CD4-positive, alpha-beta T cell treated with Interferon alpha-2 for 1 hour (primary cell): ENCODE data around the gene HOXA7.

Experiments
- DNase-seq, 2 donors: peaks; one replicate each; pipeline ENCODE4 v3.0.0-alpha.2; 2020 to 2022

HOXA7 gene

DNA sequence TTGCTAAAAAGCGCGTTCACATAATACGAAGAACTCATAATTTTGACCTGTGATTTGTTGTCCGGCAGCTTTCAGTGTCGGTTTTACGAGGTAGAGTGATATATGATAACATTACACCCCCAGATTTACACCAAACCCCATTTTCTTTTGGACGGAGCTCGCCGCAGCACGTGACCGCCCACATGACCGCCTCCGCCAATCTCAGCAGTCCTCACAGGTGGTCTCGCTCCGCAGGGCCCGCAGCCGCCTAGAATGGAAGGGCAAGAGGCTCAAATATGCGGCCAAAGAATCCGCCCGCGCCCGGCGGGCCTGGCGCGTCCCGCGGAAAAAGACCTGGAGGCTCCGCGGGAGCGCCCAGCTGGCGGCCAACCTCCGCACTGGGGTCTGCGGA is at the start of gene HOXA7:
HOXA7 (minus strand) TSS at position 168 of the 391 bp plus-strand sequence; CDS start at position 38, 130 bp downstream.
- DNase-seq, result no peak

DNA sequence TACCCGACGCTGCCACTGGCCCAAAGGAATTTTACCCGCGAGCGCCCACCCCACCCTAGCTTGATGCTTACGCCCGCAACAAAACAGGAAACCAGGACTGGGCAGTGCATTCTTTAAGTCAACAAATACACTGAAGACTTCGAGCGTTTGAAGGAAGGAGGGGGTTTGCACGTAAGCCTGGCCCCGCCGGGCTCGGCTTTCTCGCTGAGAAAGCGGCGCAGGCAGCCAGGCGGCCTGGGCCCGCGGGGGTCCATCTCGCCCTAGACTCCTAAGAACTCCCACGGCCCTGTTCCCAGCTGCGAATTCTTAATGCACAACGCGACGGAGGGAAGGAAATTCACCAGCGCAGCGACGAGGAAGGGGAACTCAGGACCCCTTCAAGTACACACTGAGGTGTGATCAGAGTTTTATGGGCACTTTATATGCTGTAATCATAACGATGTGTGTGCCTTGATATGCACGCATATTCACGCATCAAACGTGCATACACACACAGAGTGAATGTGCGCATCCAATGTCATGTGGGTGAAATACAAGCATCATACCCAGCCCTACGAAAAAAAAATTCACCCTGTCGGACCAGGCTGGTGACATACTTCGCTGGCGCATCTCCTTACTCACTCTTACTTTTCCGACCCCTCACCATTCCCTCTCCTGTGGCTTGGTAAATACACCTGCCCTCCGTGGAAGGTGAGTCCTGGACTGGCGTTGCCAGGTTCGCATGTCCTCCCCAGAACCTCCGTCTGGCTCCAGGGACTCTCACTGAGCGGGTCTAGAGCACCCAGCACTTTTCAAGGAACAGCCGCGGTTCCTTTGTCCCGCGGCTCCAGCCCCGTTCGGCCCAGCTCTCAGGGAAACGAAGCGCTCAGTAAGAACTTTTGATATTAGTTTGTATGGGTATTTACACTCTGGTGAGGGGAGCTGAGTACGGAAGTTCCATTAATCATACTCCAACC is 49.1 kb upstream of the HOXA7 start:
- no peak for DNase-seq

DNA sequence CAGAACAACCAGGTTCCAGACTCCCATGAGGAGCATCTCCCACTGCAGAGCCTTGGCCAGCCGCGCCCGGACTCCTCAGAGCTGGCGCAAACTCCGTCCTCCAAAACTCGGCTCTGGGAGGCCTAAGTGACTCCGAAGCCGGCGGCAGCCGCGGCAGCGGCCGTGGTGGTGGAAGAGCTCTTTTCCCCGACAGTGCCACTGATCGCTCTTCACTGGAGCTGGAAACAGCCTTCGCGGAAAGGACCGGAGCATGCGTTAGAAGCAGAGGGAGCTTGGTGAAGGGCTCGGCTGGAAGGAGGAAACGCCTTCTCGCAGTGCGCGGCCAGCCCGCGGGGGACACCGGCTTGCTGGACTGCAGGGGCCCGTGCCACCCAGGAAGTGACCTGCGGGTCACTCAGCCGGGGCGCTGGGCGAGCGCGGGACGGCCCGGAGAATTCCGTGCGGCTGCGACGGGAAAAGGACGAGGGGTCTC is 48.4 kb upstream of the HOXA7 start:
- no peak for DNase-seq

DNA sequence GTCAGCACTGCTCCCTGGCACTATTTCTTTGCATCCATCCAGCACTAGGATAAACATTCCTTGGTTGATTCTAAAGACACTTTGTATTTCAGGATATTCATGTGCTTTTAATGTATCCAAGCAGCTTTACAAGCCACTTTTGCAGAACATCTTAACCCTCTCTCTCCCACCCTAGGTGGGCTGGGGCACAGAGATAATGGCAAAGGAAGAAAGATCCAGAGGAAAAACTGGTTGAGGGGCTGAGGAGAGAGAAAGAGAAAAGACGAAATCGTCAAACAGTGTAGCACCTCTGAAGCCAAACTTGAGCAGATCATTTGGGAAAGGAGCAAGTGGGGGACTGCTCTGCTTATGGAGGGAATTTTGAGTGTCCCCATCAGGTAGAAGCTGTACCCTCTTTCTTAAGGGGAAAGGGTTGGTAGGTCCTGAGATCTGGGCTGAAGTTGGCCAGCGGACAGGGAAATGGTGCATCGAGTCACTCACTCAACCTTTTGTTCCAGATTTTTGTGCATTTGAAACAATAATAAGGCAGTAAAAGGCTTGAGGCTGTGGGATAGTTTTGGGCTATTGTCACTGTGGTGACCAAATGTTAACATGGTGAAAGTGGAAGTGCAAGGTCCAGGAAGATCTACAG is 47.6 kb upstream of the HOXA7 start:
- DNase-seq, result no peak

DNA sequence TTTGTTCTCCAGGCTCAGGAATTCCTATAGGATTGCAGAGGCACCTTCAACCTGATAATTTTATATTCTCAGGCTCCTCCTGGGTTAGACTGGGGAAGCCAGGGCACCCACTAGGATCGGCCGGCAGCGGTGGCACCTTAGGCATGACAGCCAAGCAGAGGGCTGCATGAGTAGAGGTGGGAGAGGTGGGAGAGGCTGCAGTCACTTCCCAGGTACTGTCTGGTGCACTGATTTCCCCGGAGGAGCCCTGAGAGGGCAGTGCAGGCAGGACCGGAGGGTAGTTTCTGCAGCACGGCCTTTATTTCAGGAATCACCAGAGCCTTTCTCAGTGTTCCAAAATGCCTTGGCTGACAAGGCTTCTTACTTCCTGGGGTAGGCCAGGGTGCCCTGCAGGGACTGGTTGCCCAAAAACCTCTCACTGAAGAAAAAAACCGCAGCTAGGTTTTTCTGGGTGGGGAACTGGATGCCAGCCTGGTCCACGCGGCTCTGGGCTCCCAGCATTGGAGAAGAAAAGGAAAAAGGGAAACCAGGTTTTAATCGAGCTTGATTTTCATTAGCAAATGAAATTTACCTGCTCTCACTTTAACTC is 47.0 kb upstream of the HOXA7 start:
- DNase-seq, result no peak

DNA sequence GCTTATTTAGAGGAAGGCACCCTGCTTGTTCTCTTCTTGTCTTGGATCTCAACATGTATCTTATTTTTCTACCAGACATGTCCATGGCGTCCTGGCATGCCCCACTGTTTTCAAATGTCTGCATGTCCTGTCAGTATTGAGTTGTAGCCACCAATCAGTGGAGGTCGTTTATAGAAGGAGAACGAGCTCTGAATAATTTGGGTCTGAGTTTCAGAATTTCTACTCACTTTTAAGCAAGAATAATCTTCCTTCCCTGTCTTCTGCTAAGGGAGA is 46.3 kb upstream of the HOXA7 start:
- DNase-seq, result no peak

DNA sequence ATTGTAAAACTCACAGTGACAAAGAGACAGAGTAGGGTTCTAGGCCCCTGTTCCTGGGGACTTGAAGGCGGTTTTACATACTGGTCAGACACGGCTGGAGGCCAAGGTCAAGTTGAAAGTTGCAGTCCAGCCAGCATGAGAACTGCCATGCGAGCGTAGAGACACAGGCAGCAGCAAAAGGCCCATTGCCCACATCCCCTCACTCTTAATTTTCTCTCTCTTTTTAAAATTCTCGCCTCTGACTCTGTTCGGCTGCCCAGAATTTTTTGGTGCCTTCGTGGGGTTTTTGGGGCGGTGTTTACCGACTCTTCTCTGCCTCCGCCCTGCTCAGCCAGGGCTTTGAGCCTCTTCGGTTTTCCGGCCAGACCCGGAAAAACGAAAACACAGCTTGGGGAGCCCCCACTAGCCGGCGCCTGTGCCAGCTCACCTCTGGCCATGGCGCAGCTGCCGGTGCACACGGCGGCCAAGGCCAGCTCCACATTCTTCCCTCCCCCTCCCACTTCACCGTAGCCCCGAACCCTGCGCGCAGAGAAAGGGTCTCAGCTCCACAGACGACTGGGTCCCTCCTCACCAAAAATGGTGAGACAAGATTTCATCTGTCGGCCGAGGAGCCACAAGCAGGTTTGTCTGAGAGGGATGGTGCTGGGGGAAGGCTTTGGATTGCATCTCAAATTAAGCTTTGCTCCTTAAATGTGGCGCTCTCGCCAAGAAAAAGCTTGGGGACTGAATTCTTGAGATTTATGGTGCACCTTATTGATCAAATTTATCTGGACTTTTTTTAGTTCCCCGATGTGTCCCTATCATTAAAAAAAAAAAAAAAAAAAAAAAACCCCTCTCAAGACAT is 45.8 kb upstream of the HOXA7 start:
- DNase-seq, result no peak

DNA sequence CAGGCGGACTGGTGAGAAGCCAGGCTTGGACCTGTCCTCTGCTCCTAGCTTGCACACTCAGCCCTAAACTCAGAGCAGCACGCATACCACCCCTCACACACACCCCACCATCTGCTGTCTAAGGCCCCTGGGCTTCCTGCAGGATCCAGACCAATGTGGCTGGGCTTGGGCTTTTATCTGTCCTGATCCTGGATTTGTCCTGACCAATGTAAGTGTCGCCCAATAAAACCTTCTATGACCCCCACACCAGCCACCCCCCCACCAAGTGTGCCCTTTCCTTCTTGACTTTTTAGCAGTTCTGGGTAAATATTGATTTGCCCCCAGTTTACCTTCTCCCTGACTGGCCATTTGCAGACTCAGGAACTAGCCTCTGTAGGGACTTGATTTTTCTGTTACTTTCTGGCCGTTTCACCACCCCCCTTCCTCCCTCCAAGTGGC is 45.1 kb upstream of the HOXA7 start:
- no peak for DNase-seq

DNA sequence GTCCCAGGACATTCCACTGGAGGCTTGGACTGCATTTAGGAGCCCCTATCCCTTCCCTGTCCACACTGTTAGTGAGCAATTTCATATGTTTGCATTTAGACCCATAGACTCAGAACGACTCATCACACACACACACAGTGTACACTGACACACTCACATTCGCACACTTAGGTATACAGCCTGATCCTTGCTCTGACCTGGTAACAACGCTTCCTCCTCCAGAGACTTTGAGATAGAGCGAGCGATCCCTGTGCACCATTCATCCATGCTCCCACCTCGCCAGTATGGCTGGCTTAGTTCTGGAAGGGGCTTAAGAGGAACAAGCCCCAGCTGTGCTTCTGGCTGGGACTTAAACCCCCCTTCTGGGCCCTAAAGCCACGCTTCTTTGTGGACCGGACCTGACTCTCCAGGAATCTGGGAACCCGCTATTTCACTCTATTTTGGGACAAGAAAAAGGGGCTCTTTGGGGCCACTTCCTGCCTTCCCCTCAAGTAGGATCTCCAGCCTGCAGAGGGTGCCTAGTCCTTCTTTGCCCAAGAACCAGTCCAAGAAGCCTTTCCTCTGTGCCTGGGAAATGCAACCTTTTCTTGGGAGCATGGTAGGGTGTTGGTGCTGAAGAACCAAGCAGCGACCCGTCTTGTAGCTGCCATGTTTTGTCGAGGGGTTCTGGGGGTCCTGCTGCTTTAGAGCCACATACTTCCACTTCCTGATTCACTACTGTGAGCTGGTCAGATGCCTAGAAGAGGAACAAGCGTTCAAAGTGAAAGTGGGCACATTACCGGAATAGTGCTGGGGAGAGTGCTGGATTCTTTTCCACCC is 44.5 kb upstream of the HOXA7 start:
- DNase-seq, result no peak

DNA sequence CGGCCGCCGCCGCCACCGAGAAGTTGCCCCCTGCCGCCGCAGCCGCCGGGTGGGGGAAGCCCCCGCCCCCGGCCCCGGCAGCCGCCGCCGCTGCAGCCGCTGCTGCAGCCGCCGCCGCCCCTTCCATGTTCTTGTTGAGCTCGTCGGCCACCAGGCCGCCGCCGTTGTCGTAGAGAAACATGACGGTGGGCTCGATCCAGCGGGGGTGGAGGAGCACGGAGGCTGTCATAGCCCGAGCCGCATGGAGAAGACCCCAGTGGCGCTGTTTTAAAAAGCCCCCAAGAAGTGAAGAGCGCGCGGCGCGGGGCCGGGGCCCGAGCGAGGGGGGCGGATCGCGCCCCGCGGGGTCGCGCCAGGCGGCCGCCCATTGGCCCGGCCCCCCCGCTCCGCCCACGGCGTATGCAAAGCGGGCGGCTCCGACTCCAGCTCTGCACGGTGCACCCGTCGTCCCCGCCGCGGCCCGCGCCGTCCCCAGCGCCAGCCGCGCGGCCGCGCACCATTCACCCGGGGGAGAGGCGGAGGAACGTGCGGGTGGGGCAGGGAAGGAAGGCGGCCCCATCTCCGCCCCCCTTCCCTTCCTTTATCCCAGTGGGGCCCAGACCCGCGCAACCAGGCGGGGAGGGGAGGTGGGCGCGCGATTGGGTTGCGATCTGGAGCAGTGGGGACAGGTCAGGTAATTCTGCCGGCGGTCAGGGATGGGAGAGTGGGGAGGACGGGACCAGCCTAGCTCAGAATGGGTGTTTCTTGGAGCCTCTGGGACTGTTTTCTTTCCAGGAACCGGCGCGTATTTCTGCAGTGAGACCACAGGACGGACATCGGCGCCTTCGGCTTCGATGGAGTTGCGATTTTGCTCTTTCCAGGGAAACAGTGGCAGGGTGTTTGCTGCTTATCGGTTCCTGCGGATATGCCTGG is 43.6 kb upstream of the HOXA7 start, which contains the start of gene HOXA13:
HOXA13 (minus strand) TSS at position 243 of the 912 bp plus-strand sequence; CDS start at position 229, 14 bp downstream.
- no peak for DNase-seq

DNA sequence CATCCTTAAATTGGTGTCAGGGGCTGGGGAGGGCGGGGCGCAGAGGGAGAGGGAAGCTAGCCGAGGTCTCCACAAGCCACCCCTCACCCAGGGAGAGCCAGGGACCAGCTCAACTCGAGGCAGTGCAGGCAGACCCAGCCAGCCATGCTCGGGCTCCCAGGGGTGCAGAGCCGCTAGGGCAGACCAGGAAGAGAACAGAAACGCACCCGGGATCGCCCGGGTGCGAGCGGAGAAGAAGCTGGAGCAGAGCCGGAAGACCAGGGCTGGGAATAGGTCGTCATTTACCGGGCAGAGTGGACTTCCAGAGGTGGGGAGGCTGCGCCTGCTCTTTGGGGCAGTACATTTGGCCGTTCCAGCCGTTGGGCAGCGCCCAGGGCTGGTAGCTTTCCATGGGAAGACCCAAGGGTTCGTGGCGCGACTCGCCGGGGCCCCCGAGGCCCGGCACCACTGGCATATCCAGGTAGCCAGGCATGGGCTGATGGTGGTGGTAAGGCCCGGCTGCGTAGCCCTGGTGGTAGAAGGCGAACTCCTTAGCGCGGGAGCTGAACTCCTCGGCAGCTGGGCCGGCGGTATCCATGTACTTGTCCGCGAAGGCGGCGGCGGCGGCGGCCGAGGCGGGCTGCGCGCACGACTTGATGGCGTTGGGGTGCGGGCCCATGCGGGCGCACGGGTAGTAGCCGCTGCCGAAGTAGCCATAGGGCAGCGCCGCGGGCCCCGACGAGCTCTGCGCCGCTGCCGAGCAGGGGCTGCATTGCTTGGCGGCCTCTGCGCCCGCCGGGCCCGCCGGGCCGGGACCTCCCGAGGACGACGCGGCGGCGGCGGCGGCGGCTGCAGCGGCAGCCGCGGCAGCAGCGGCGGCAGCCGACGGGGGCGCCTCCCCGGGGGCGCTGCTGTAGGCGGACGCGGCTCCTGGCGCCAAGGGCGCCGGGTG is 42.7 kb upstream of the HOXA7 start:
- no peak for DNase-seq

DNA sequence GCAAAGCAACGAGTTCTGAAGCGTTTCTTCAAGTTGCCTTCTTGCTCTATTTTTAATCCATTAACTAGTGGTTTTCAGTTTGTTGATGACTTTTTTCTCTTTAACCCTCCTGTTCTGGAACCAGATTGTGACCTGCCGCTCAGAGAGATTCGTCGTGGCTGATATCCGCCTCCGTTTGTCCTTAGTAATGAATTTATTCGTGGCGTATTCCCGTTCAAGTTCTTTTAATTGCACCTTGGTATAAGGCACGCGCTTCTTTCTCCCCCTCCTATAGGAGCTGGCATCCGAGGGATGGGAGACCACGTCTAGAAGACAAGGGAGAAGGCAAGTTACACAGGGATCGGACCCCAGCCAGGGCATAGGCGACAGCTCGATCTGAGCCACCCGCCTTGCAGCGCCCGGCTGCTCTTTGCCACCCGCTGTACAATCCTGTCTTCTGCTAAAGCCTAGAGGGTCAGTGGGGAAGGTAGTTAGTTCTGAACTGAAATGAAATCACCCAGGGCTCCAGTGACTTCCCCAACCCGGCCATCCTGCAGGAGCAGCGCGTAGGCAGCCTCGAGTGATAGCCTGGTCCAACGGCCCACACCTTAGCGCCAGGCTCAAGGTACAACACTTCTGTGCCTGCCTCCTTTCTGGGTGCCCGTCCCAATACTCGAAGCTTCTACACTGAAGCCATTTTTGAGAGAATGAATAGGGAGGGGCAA is 41.8 kb upstream of the HOXA7 start:
- DNase-seq, result no peak

DNA sequence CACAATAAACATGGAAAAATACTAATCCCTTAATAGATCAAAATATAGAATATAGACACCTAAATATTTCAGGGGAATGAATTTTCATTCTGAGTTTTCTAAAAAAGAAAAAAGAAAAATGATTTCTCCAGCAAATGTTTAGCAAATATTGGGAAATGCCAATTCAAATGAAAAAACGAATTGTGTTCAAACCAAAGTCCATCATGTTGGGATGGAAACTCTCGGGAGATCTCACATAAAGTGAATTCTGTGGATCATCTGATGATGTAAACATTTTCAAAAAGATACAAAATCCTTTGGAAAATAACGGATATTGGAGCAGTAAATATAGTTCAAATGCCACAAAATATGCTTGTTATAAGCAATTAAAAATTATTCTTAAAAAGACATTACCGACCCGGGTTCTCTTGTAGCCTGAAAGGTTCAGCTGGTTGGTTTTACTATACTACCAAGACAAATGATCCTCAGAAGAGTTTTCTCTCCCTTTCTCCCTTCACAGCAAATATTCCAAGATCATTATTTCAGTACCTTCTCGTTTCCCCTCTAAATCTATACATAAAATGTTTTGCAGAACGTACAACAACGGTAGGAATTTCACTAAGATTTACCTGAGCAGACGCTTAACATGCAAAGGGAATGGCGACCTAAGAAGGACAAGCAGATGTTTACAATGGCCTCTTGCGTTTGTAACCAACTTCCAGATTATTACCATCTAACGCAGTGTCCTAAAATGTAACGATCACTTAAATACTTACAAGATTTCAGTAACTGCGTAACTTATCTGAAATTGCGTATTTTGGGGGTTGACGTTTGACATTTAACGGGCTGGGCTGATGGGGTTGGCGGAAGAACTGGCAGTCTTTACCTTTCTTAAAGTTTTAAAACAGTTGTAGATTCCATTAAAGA is 40.9 kb upstream of the HOXA7 start:
- no peak for DNase-seq

DNA sequence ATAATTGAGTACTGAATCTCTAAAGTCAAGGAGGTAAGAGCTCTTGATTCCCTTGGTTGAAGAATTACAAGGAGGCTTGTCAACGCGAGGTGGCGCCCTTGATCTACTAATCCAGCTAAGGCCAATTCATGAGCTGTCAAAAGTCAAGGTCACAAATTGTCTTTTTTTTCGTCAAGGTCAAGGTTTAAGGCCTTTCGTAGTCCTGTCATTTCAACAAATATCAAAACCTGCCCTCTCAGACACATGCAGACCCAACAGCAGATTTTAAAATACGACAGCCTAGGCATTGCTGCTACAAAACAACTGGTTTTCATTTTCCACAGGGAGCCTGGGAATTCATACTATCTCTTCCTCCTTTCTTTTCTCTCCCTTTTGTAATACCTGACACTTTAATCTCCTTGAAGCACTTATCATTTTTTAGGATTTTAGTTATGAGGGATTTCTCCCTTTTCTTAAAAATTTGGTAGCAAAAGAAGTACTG is 39.9 kb upstream of the HOXA7 start:
- peak; percentile 75 to 83 for DNase-seq

DNA sequence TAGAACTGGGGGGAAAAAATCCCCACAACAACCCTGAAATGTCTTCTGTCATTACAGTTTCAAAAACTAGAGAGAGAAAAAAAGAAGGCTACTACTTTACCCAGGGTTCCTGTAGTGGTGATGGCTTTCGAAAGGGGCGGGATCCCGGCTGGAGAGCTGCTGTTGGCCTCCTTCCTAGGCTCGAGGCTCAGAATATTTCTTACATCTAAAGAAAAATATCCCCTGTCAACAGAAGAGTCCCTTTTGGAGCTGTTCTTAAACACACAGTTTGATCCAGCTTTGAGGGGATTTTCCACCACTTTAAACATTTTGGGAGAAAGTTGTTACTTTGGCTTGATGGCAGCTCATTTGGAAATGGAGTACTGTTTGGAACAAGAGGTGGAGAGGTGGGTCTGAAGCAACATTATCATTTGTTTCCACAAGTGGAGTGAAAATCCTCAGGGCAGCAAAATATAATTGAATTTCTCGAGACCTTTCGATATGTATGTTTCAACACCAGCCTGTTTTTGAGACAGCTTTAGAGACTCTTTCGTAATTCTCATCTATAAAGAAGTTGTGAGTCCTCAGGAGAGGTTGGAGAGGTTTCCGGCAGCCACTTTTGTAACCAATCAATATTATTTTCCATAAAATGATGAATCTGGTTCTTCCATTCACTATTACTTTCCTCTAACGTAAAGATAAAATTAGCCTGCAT is 38.4 kb upstream of the HOXA7 start:
- DNase-seq, result no peak

DNA sequence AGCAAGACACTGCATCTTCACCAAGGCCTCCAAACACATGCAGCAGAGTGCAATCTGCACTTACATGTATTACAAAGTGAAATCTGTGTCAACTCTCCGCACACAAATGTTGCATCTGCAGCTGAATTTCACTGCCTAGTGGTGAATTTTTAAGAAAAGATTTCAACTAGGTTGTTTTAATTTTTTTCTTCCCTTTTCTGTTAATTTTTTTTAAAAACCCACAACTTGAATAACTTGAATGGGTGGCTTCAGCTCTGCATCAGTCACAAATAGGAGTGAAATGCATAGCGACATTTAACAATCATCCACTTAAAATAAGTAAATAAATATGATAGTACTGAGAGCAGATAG is 37.5 kb upstream of the HOXA7 start:
- DNase-seq, result no peak

DNA sequence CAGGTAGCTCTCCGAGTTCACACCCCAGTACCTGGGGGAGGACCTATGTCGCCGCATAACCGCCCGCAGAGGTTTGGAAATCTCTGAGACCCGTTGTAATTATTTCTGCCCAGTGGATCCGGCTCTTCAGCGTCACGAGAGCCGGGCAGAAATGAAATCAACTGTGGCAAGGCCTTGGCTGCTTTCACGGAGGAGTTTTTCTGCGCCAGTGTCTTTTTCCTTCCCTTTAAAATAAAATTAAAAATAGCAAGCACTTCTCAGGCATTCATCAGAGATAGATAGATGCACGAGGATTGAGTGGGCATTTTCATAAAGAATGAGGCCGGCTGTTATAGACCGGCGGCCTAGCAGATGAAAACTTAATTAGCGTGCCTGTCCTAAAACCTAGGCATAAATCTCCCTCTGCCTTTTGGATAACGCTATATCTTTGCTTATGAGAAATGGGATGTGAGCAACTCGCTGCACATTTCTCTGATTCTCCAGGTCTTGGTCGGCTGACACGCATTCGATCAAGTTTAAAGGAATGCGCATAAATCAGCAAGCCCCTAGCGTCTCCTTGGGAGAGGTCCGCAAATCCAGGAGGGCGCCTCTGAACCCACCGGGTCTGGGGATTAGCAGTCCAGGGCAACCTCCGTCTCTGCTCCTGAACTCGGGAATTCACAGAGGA is 37.0 kb upstream of the HOXA7 start:
- no peak for DNase-seq
